ENCODE measurements around the gene NBR1. TPM values are rescaled to one million over a fixed set of nuclear protein-coding genes. Genes with fewer than 3 reads are reported as not detected.

The NBR1 gene
- total RNA-seq, 1 donor from 2014 or later: 62.7 TPM

Other genes starting within 250 kb of the NBR1 start
- gene AARSD1, start 206.8 kb upstream of the NBR1 start, total RNA-seq: 39.1 to 44.4 TPM (median 44.0 TPM) in 3 replicates
- gene PTGES3L, start 191.1 kb upstream of the NBR1 start, total RNA-seq: 1.2 to 5.7 TPM (median 3.9 TPM) in 3 replicates
- gene RUNDC1, start 190.6 kb upstream of the NBR1 start, total RNA-seq: 11.2 to 13.1 TPM (median 11.3 TPM) in 3 replicates
- 738 to 860 TPM (median 747 TPM) in 3 replicates for gene RPL27, start 172.8 kb upstream of the NBR1 start, total RNA-seq
- 9.0 to 20.9 TPM (median 12.8 TPM) in 3 replicates for gene IFI35, start 164.4 kb upstream of the NBR1 start, total RNA-seq
- 290 to 589 TPM (median 567 TPM) in 3 replicates for gene VAT1, start 148.8 kb upstream of the NBR1 start, total RNA-seq
- 0.73 to 1.5 TPM (median 1.1 TPM) in 3 replicates for gene RND2, start 146.0 kb upstream of the NBR1 start, total RNA-seq
- gene BRCA1, start 45.9 kb upstream of the NBR1 start, total RNA-seq: 4.3 to 13.5 TPM (median 4.8 TPM) in 3 replicates
- 12.0 to 18.3 TPM (median 16.4 TPM) in 3 replicates for gene TMEM106A, start 40.7 kb downstream of the NBR1 start, total RNA-seq
- not detected in 3 replicates for gene CCDC200, start 57.4 kb downstream of the NBR1 start, total RNA-seq
- 2,934 to 3,390 TPM (median 3,124 TPM) in 3 replicates for gene RNU2-1, start 62.8 kb downstream of the NBR1 start, total RNA-seq
- 33.8 to 38.0 TPM (median 37.5 TPM) in 3 replicates for gene ARL4D, start 227.8 kb downstream of the NBR1 start, total RNA-seq

All from chondrocyte (in vitro differentiated cells).